ENCODE data around the gene TRMT10C.
A peak's percentile ranks its signal among the peaks of the same experiment; 100 is the strongest.
"Not testable (repeated sequence)": the region's sequence is repeated elsewhere in the genome, so short reads cannot be mapped to it uniquely, and the experiment has no call there.

TRMT10C gene

GRCh38 chr3:101549473-101549872, 12.2 kb upstream of the TRMT10C start:
- no peak for DNase-seq

- not testable (repeated sequence) for DNase-seq
These were observed 10.1 kb upstream of the TRMT10C start for GRCh38 chr3:101551359-101552081.

GRCh38 chr3:101553381-101553780, 8.3 kb upstream of the TRMT10C start:
- DNase-seq: not testable (repeated sequence)

- DNase-seq: no peak
These were observed 5.6 kb upstream of the TRMT10C start for GRCh38 chr3:101556064-101556463.

GRCh38 chr3:101567528-101568317, 6.1 kb downstream of the TRMT10C start:
- peak; percentile 33 for DNase-seq

GRCh38 chr3:101571028-101571895, 9.6 kb downstream of the TRMT10C start:
- DNase-seq: no peak

GRCh38 chr3:101573449-101574387, 12.1 kb downstream of the TRMT10C start, which contains the start of gene PCNP:
PCNP (plus strand) TSS chr3:101574180; CDS start chr3:101574216, 36 bp downstream.
- DNase-seq: peak; percentile 99

GRCh38 chr3:101574388-101575112, 12.9 kb downstream of the TRMT10C start:
- DNase-seq: peak; percentile 60

- DNase-seq: no peak
These were observed 15.6 kb downstream of the TRMT10C start for GRCh38 chr3:101577286-101577685.

GRCh38 chr3:101588616-101589015, 26.9 kb downstream of the TRMT10C start:
- no peak for DNase-seq

GRCh38 chr3:101591071-101591470, 29.4 kb downstream of the TRMT10C start:
- no peak for DNase-seq

GRCh38 chr3:101602731-101603130, 41.1 kb downstream of the TRMT10C start:
- DNase-seq: no peak

- DNase-seq: no peak
These were observed 41.5 kb downstream of the TRMT10C start for GRCh38 chr3:101603184-101603583.

GRCh38 chr3:101605398-101605797, 43.7 kb downstream of the TRMT10C start:
- DNase-seq: not testable (repeated sequence)

- DNase-seq: no peak
These were observed 49.4 kb downstream of the TRMT10C start for GRCh38 chr3:101611023-101611422.

- DNase-seq: not testable (repeated sequence)
These were observed 51.3 kb downstream of the TRMT10C start for GRCh38 chr3:101613014-101613413.

GRCh38 chr3:101615525-101615924, 53.9 kb downstream of the TRMT10C start:
- no peak for DNase-seq

All from activated CD4-positive, alpha-beta T cell treated with anti-CD3 and anti-CD28 coated beads, Interleukin-2, amount 50 U/mL, for 16 hours (primary cell).